HepG2 (cell line): ENCODE data around the gene SOBP. TPM values are rescaled to one million over a fixed set of nuclear protein-coding genes. Genes with fewer than 3 reads are reported as not detected.

Experiments
- ATAC-seq: fragments of 200-7000 bp; cut with Tn5 transposase; 3 replicates; pipeline ENCODE4 v1.9.1; 2020; ENCODE audit warnings: mild to moderate bottlenecking, moderate library complexity
- BruUV-seq: library from RNA; stranded (reverse); fragments of 400-500 nt; replicated peaks from 2 replicates; lab custom pipeline; 2021; lab: Mats Ljungman, UMichigan
- CTCF ChIA-PET: fragments of 300-600 bp; formaldehyde crosslinking; extraction: SDS; loops from one replicate; lab custom pipeline; 2021; ENCODE audit warnings: low total read pairs, inconsistent platforms, low intra/inter-chr PET ratio; lab: Yijun Ruan, JAX
- POLR2A ChIA-PET: fragments of 350-600 bp; sonication (Branson Sonifier 250); formaldehyde crosslinking; loops from one replicate; lab custom pipeline; 2020; ENCODE audit warnings: antibody characterized with exemption, inconsistent platforms; lab: Yijun Ruan, JAX
- DNase-seq: peaks from one replicate; pipeline ENCODE4 v3.0.0-alpha.2; 2015; ENCODE audit warnings: low spot score
- FAIRE-seq: peaks from 3 replicates; lab custom pipeline; 2011; peaks lifted over from hg19 to GRCh38; lab: Jason Lieb, UNC
- H2AFZ ChIP-seq: one replicate; pipeline ENCODE4 v1.6.1; 2011; ENCODE audit warnings: low read length, inconsistent platforms
- H3K27ac ChIP-seq: fragments of 300-600 bp; 3 replicates; pipeline ENCODE4 v1.8.0; 2011; ENCODE audit warnings: mixed run types, mild to moderate bottlenecking, mixed read lengths, low read length, inconsistent platforms; ENCODE audit not compliant: insufficient read depth; ENCODE audit errors: extremely low read length
- H3K27me3 ChIP-seq, 2 experiments: fragments of 200-600 bp in 1 of 2; 2 replicates in 1 of 2; 3 replicates in 1 of 2; pipeline versions ENCODE4 v1.6.0 to v1.8.0; 2011; ENCODE audit warnings: low read length in 2 of 2, mild to moderate bottlenecking in 2 of 2, moderate library complexity in 2 of 2, inconsistent platforms in 1 of 2; ENCODE audit not compliant: insufficient read depth in 2 of 2, control insufficient read depth in 1 of 2
- H3K36me3 ChIP-seq, 2 experiments: fragments of 200-600 bp in 1 of 2; replicated peaks in 1 of 2; 2 replicates in 1 of 2; 3 replicates in 1 of 2; pipeline versions ENCODE4 v1.5.1 to v1.8.0; 2011; ENCODE audit warnings: low read length in 2 of 2, inconsistent platforms in 1 of 2; ENCODE audit not compliant: insufficient read depth in 2 of 2, control insufficient read depth in 1 of 2
- H3K4me1 ChIP-seq: 2 replicates; pipeline ENCODE4 v1.5.1; 2012; ENCODE audit warnings: low read length, inconsistent platforms; ENCODE audit not compliant: insufficient read depth
- H3K4me2 ChIP-seq: 2 replicates; pipeline ENCODE4 v1.6.0; 2011; ENCODE audit warnings: low read depth, low read length, inconsistent platforms
- H3K4me3 ChIP-seq, 3 experiments: fragments of 200-600 bp in 1 of 3; sonication (generic), shearing (Covaris generic) in 1 of 3; replicated peaks in 1 of 3; 2 replicates each; pipeline ENCODE4 v1.5.1; 2011 to 2016; ENCODE audit warnings: low read length in 3 of 3, inconsistent platforms in 2 of 3, low read depth in 2 of 3, mild to moderate bottlenecking in 2 of 3, control low read depth in 1 of 3, mixed read lengths in 1 of 3; ENCODE audit not compliant: insufficient read depth in 1 of 3
- H3K79me2 ChIP-seq: one replicate; pipeline ENCODE4 v1.6.1; 2011; ENCODE audit warnings: low read length, inconsistent platforms; ENCODE audit not compliant: insufficient read depth
- H3K9ac ChIP-seq: 2 replicates; pipeline ENCODE4 v1.6.0; 2011; ENCODE audit warnings: mild to moderate bottlenecking, low read depth, low read length, inconsistent platforms; ENCODE audit not compliant: insufficient read depth
- H3K9me3 ChIP-seq: 2 replicates; pipeline ENCODE4 v1.5.1; 2012; ENCODE audit warnings: mild to moderate bottlenecking, low read length
- H4K20me1 ChIP-seq: 2 replicates; pipeline ENCODE4 v1.6.0; 2011; ENCODE audit warnings: inconsistent platforms, mild to moderate bottlenecking, low read length, moderate library complexity; ENCODE audit not compliant: insufficient read depth
- CREB1 ChIP-seq, 2 experiments: fragments of 450-650 bp in 1 of 2; IDR thresholded peaks; 2 replicates each; pipeline ENCODE4 v1.6.1; 2016 to 2017; ENCODE audit warnings: control low read depth in 1 of 2, mild to moderate bottlenecking in 1 of 2, missing compliant biosample characterization in 1 of 2, missing genetic modification characterization in 1 of 2
- GTF2F1 ChIP-seq: fragments of 150-350 bp; IDR thresholded peaks from 2 replicates; pipeline ENCODE4 v1.6.1; 2014; ENCODE audit warnings: low read length
- MYNN ChIP-seq: sonication (generic); formaldehyde crosslinking; IDR thresholded peaks from 2 replicates; pipeline ENCODE4 v1.4.0; 2020; ENCODE audit warnings: mild to moderate bottlenecking, low read depth, missing genetic modification reagents
- RARG ChIP-seq: sonication (generic); formaldehyde crosslinking; IDR thresholded peaks from 2 replicates; pipeline ENCODE4 v1.4.0; 2020; ENCODE audit warnings: low read depth, mild to moderate bottlenecking, missing genetic modification reagents
- ZFP1 ChIP-seq: IDR thresholded peaks from 2 replicates; pipeline ENCODE4 v1.6.1; 2016
- ZMYM2 ChIP-seq: sonication (generic); formaldehyde crosslinking; IDR thresholded peaks from 2 replicates; pipeline ENCODE4 v1.8.0; 2022; ENCODE audit warnings: mild to moderate bottlenecking, missing genetic modification reagents
- ZNF234 ChIP-seq: sonication (generic); formaldehyde crosslinking; conservative IDR thresholded peaks from 2 replicates; pipeline ENCODE4 v1.5.1; 2020; ENCODE audit warnings: mild to moderate bottlenecking, missing genetic modification reagents
- WGBS: methylation state at CpG from one replicate; pipeline ENCODE4 v1.1.6; 2017; ENCODE audit warnings: low lambda C conversion rate; 5-methylcytosine and 5-hydroxymethylcytosine counted together
- in situ Hi-C: cut with HindIII; loops from 2 replicates; pipeline ENCODE4 v1.10.0; 2017; ENCODE audit warnings: low pct_unique_long_range_greater_than_20kb; ENCODE audit not compliant: extremely low pct_ligation_motif_present
- intact Hi-C: fragments of 100-400 bp; cut with micrococcal nuclease; formaldehyde crosslinking; loops from one replicate; pipeline ENCODE4 v1.10.0; 2022; ENCODE audit not compliant: unreplicated experiment
- polyA plus RNA-seq, 8 experiments: library from polyadenylated mRNA; depleted of rRNA in 3 of 8; stranded (reverse) in 7 of 8; unstranded in 1 of 8; fragments of >200 nt; fragmentation: Illumina TruSeq in 4 of 8; extraction: Trizol in 4 of 8; gene quantifications; 2 replicates each; pipeline versions ENCODE4 v1.2.1 to v1.2.3, GENCODE V29; 2011 to 2016; ENCODE audit warnings: low read depth in 4 of 8, missing spikeins in 1 of 8, mixed read lengths in 1 of 8; ENCODE audit not compliant: insufficient read depth in 1 of 8
- total RNA-seq, 5 experiments: library from RNA; depleted of rRNA; stranded (reverse); fragments of >200 nt; fragmentation: Illumina TruSeq; extraction: Trizol; gene quantifications; 2 replicates each; pipeline ENCODE4 v1.2.3, GENCODE V29; 2016; ENCODE audit warnings: low read depth in 1 of 5
- TF ChIP-seq, protein P1 (sequence below): sonication (generic); formaldehyde crosslinking; IDR thresholded peaks from 2 replicates; pipeline ENCODE4 v1.4.0; 2020; ENCODE audit warnings: missing genetic modification reagents
- TF ChIP-seq, protein P2 (sequence below): sonication (generic); formaldehyde crosslinking; IDR thresholded peaks from 2 replicates; pipeline ENCODE4 v1.4.0; 2020; ENCODE audit warnings: mild to moderate bottlenecking, missing genetic modification reagents

SOBP gene
- total and polyA plus RNA-seq, 2 of the 13 experiments (the other 11 are each of a cell fraction or from before 2014, with no cell fraction given), result 1.5 to 6.9 TPM

DNA sequence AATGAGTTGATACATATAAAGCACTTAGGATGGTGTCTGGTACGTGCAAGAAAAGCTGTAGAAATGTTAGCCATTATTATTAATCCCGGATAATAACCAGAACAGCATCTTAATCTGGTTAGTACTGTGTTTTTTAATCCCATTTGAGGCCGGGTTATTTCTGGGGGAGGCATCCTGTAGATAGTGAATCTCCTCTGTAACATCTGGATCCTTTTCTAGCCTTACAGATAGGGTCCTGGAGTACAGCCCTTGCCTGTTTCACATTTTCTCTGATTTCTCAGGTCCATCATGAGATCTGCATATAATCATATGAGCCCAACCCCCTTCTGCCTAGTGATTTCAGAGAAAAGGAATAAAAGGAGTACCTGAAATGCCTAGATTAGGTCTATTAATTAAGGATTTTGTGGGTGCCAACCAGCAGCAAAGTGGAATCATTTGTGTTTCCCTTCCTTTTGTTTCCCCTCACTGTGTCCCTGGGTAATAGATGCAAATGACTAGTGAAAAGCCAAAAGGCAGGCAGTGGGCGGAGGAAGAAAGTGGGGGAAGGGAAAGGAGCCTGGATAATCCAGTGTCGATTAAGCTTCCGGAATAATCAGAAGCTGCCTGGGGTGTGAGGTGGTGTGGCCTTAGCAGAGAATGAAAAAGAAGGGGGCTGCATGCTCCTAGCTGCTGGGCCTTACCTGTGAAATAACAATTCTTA is 88.9 kb downstream of the SOBP start (continued):
- no peak for TF ChIP-seq ZNF234 (CRISPR knock-in tag)
- no peak for TF ChIP-seq MYNN (CRISPR knock-in tag)
- TF ChIP-seq RARG, result no peak
- TF ChIP-seq, protein P1, sequence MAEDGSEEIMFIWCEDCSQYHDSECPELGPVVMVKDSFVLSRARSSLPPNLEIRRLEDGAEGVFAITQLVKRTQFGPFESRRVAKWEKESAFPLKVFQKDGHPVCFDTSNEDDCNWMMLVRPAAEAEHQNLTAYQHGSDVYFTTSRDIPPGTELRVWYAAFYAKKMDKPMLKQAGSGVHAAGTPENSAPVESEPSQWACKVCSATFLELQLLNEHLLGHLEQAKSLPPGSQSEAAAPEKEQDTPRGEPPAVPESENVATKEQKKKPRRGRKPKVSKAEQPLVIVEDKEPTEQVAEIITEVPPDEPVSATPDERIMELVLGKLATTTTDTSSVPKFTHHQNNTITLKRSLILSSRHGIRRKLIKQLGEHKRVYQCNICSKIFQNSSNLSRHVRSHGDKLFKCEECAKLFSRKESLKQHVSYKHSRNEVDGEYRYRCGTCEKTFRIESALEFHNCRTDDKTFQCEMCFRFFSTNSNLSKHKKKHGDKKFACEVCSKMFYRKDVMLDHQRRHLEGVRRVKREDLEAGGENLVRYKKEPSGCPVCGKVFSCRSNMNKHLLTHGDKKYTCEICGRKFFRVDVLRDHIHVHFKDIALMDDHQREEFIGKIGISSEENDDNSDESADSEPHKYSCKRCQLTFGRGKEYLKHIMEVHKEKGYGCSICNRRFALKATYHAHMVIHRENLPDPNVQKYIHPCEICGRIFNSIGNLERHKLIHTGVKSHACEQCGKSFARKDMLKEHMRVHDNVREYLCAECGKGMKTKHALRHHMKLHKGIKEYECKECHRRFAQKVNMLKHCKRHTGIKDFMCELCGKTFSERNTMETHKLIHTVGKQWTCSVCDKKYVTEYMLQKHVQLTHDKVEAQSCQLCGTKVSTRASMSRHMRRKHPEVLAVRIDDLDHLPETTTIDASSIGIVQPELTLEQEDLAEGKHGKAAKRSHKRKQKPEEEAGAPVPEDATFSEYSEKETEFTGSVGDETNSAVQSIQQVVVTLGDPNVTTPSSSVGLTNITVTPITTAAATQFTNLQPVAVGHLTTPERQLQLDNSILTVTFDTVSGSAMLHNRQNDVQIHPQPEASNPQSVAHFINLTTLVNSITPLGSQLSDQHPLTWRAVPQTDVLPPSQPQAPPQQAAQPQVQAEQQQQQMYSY, result no peak
- no peak for TF ChIP-seq ZMYM2
- no peak for TF ChIP-seq CREB1 (IDR thresholded peaks at IDR 0.05)
- no peak for TF ChIP-seq CREB1 (CRISPR knock-in tag; IDR thresholded peaks at IDR 0.05)

DNA sequence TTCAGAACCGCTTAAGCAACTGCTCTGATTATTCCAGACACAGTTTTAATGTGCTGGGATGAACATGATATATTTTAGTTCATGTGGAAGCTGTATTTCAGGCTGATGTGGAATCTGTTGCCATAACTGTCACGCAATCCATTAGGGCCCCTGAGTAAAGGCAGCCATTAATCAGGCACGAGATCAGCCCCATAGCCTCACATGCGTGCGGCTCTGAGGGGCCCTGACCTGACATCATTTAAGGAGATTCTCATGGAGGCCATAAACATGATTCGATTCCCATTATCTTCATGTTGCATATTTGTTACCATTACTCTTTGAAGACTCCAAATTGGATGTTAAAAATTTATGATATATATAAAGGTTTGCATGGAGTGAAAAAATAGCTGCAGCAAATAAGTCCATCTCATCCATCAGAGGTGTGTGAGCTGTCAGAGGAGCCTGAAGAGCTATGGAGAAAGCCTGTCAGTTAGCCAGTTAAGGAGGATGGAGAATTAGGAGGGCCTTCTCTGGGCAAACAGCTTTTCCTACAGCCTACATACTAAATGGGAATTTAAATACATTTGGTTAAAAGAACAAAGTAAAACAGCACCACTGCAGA is 89.6 kb downstream of the SOBP start:
- no peak for DNase-seq
- Histone ChIP-seq H4K20me1 (no peaks in the 10 kb centered on the region), H3K9ac (no peak overlapping the region), H3K79me2 (no peaks in the 10 kb centered on the region), H3K9me3 (no peaks in the 10 kb centered on the region), H3K27me3 (no peaks in the 10 kb centered on the region), H3K4me1 (no peaks in the 10 kb centered on the region), H3K4me2 (no peak overlapping the region), H2AFZ (no peak overlapping the region), H3K27ac (no peak overlapping the region), H3K36me3 (peaks cover 3 to 25% of the 10 kb centered on the region in 2 experiments; a peak in 4 of 5 replicates), H3K4me3 (no peak overlapping the region)
- ChIA-PET POLR2A (no interaction called here), CTCF (no interaction called here)
- intact Hi-C loops (loop anchor here (10.0 kb wide), 1 partner anchor 265 kb away; no protein-coding TSS in a partner anchor), in situ Hi-C loops (no loop called here)
- FAIRE-seq, result no peak
- ATAC-seq, result no peak
- no TSS peak for BruUV-seq
- TF ChIP-seq ZFP1 (CRISPR knock-in tag), result no peak
- TF ChIP-seq GTF2F1, result no peak
- TF ChIP-seq, protein P2, sequence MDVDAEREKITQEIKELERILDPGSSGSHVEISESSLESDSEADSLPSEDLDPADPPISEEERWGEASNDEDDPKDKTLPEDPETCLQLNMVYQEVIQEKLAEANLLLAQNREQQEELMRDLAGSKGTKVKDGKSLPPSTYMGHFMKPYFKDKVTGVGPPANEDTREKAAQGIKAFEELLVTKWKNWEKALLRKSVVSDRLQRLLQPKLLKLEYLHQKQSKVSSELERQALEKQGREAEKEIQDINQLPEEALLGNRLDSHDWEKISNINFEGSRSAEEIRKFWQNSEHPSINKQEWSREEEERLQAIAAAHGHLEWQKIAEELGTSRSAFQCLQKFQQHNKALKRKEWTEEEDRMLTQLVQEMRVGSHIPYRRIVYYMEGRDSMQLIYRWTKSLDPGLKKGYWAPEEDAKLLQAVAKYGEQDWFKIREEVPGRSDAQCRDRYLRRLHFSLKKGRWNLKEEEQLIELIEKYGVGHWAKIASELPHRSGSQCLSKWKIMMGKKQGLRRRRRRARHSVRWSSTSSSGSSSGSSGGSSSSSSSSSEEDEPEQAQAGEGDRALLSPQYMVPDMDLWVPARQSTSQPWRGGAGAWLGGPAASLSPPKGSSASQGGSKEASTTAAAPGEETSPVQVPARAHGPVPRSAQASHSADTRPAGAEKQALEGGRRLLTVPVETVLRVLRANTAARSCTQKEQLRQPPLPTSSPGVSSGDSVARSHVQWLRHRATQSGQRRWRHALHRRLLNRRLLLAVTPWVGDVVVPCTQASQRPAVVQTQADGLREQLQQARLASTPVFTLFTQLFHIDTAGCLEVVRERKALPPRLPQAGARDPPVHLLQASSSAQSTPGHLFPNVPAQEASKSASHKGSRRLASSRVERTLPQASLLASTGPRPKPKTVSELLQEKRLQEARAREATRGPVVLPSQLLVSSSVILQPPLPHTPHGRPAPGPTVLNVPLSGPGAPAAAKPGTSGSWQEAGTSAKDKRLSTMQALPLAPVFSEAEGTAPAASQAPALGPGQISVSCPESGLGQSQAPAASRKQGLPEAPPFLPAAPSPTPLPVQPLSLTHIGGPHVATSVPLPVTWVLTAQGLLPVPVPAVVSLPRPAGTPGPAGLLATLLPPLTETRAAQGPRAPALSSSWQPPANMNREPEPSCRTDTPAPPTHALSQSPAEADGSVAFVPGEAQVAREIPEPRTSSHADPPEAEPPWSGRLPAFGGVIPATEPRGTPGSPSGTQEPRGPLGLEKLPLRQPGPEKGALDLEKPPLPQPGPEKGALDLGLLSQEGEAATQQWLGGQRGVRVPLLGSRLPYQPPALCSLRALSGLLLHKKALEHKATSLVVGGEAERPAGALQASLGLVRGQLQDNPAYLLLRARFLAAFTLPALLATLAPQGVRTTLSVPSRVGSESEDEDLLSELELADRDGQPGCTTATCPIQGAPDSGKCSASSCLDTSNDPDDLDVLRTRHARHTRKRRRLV (CRISPR knock-in tag), result no peak
- WGBS, result 97% methylated on average over 6 of the region's 6 CpGs
